Activated CD8-positive, alpha-beta memory T cell treated with anti-CD3 and anti-CD28 coated beads, Interleukin-2, amount 50 U/mL, for 1 hour (primary cell): ENCODE data around the gene CLEC2B.

Experiments used
- DNase-seq: peaks from one replicate; pipeline ENCODE4 v3.0.0-alpha.2; 2020; ENCODE audit errors: extremely low read depth

CLEC2B gene

DNA sequence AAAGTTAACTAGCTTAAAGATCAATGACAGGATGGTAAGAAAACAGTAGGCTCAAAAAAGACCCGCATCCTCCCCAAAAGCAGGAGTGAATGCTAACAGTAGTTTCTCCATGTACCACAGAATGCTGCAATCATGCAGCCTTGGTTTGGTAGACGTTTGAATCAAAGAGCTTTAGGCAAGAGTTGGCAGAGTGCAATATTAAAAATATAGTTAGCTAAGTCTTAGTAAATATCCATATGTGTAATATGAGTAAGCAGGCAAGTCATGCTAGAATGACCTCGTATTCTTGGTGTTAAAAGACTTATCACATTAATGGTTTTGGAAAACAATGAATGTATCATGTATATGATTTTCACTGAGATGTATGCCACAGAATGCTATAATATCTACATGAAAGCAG is 60.6 kb downstream of the CLEC2B start:
- no peak for DNase-seq

DNA sequence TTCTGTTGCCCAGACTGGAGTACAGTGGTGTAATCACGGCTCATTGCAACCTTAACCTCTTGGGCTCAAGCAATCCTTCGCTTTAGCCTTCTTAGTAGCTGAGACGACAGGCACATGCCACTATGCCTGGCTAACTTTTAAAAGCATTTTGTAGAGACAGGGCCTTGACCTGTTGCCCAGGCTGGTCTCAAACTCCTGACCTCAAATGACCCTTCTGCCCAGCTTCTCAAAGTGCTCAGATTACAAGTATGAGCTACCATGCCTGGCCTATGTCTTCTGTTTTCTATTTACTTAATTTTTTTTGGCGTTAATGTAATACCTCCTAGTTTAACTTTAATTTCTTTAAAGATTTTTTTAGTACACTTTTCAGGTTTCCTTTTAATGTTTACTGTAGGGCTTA is 62.4 kb downstream of the CLEC2B start:
- no peak for DNase-seq

DNA sequence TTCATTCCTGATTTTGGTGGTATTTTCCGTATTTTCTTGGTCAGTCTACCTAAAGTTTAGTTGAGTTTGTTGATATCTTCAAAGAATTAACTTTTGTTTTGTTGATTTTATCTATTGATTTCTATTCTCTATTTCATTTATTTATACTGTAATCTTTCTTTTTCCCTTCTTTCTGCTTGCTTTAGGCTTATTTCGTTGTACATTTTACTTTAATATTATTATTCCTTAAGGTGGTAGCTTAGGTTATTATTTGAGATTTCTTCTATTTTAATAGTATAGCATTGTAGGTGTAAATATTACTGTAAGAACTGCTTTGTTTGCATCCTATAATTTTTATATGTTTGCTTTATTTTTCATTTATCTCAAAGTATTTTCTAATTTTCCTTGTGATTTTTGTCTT is 63.3 kb downstream of the CLEC2B start:
- DNase-seq = no peak
